ENCODE results near the gene ORM1. TPM values are rescaled to one million over a fixed set of nuclear protein-coding genes. Genes with fewer than 3 reads are reported as not detected.
"Not testable (repeated sequence)": the region's sequence is repeated elsewhere in the genome, so short reads cannot be mapped to it uniquely, and the experiment has no call there.

ORM1 gene
- total RNA-seq, 4 donors from 2014 or later, result 59.2 TPM; not detected in 3

DNA sequence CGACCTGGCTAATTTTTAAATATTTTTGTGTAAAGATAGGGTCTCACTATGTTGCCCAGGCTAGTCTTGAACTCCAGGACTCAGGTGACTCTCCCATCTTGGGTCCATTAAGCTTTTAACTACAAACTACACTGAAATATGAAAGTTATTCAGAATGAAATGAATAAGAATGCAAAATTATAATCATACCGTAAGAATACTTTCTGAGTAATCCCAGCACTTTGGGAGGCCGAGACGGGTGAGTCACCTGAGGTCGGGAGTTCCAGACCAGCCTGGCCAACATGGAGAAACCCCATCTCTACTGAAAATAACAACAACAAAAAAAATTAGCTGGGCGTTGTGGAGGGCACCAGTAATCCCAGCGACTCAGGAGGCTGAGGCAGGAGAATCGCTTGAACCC, 1.1 kb upstream of the ORM1 start:
- no peak for DNase-seq (ENCODE audit: low spot score in 2 of 2)
- Histone ChIP-seq H3K4me3 (no peak overlapping the region), H3K27ac (no peak overlapping the region), H3K36me3 (no peaks in the 10 kb centered on the region), H3K9me3 (no peaks in the 10 kb centered on the region), H3K4me1 (no peaks in the 10 kb centered on the region), H3K27me3 (peaks cover 4% of the 10 kb centered on the region)
- TF ChIP-seq EP300 (IDR thresholded peaks at IDR 0.05) (no peak), POLR2A (IDR thresholded peaks at IDR 0.05) (no peak), POLR2AphosphoS5 (IDR thresholded peaks at IDR 0.05) (no peak)
- TF ChIP-seq, protein P1, sequence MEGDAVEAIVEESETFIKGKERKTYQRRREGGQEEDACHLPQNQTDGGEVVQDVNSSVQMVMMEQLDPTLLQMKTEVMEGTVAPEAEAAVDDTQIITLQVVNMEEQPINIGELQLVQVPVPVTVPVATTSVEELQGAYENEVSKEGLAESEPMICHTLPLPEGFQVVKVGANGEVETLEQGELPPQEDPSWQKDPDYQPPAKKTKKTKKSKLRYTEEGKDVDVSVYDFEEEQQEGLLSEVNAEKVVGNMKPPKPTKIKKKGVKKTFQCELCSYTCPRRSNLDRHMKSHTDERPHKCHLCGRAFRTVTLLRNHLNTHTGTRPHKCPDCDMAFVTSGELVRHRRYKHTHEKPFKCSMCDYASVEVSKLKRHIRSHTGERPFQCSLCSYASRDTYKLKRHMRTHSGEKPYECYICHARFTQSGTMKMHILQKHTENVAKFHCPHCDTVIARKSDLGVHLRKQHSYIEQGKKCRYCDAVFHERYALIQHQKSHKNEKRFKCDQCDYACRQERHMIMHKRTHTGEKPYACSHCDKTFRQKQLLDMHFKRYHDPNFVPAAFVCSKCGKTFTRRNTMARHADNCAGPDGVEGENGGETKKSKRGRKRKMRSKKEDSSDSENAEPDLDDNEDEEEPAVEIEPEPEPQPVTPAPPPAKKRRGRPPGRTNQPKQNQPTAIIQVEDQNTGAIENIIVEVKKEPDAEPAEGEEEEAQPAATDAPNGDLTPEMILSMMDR (IDR thresholded peaks at IDR 0.05), result no peak
- WGBS, result 74% methylated on average over 8 of the region's 8 CpGs

DNA sequence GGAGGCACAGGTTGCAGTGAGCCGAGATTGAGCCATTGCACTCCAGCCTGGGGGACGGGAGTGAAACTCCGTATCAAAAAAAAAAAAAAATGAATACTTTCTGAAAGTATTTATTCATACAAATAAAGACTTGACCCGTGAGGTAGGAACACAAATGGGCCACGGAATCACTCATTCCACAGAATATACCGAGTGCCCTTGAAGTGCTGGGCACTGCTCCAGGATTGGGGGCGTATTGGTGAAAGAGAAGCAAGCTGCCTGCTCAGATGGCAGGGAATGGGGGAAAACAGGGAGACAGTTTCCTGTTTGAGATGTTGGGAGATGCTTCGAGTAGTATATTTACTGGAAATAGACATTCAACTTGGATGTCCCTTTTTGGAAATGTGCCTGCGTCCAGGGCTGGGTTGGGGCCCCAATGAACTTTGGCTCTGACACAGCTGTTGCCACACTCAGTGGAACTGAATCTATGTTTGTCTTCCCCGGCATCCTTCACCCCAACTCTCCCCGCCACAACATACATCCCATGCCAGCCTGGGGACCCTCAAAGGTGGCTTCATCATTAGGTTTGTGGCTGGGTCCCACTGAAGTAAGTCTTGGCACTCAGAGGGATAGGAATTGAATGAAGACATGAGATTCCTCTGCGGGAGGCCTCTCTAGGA, 609 bp upstream of the ORM1 start:
- not testable (repeated sequence) for H3K4me3 ChIP-seq; H3K36me3 ChIP-seq; H3K4me1 ChIP-seq; H3K27ac ChIP-seq; DNase-seq (ENCODE audit: low spot score in 2 of 2); H3K27me3 ChIP-seq; H3K9me3 ChIP-seq
- WGBS, result 75% methylated on average over 11 of the region's 12 CpGs

DNA sequence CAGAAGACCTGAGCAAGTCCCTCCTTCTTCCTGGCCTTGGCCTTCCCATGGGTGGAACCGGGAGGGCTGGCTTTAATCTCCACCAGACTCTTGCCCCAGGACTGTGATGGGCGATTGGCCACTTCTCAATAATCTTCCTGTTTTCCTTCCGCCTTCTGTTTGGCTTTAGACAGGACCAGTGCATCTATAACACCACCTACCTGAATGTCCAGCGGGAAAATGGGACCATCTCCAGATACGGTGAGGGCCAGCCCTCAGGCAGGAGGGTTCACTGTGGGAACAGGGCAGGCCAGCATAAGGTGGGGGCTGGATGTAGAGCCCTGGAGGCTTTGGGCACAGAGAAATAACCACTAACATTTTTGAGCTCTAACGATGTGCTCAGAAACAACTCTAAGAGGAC, 951 bp downstream of the ORM1 start:
- 70% methylated on average over 6 of the region's 6 CpGs for WGBS
- not testable (repeated sequence) for H3K36me3 ChIP-seq; H3K9me3 ChIP-seq; H3K27me3 ChIP-seq; H3K27ac ChIP-seq; H3K4me3 ChIP-seq; H3K4me1 ChIP-seq; DNase-seq (ENCODE audit: low spot score in 2 of 2)

DNA sequence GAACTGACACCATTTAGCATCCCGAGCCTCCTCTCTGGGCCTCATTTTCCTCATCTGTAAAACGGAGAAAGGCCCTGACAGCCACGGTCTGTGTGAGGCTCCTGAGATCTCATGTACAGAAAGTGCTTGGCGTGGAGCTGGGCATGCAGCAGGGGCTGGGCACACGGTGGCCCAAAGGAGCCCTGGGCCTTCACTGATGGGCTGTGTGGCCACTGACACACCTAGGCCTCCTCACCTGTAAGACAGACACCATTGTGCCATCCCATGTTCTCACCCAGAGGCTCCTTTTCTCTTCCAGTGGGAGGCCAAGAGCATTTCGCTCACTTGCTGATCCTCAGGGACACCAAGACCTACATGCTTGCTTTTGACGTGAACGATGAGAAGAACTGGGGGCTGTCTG, 1.6 kb downstream of the ORM1 start:
- no peak overlapping the region for H3K4me3 ChIP-seq
- H3K27ac ChIP-seq, result no peak overlapping the region
- no peaks in the 10 kb centered on the region for H3K27me3 ChIP-seq
- H3K4me1 ChIP-seq, result no peaks in the 10 kb centered on the region
- WGBS, result 94% methylated on average over 3 of the region's 8 CpGs
- H3K36me3 ChIP-seq, result no peaks in the 10 kb centered on the region
- no peaks in the 10 kb centered on the region for H3K9me3 ChIP-seq
- TF ChIP-seq EP300 (IDR thresholded peaks at IDR 0.05), result no peak
- TF ChIP-seq POLR2AphosphoS5 (IDR thresholded peaks at IDR 0.05), result no peak
- no peak for TF ChIP-seq POLR2A (IDR thresholded peaks at IDR 0.05)
- TF ChIP-seq, protein P1 (IDR thresholded peaks at IDR 0.05), result no peak
- DNase-seq (ENCODE audit: low spot score in 2 of 2), result no peak

DNA sequence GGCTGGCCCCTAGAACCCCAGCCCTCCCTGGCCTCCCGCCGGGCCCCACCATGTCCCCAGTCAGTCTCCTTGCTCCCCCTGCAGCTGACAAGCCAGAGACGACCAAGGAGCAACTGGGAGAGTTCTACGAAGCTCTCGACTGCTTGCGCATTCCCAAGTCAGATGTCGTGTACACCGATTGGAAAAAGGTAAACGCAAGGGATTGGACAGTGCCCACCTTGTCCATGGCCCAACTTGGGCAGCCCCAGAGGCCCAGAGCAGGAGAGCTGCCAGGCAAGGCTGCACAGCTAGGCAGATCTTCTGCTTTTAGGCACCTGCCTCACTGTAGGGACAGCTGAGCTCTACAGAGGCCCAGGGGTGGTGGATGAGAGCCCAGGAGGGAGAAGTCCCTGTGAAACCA, 2.1 kb downstream of the ORM1 start:
- H3K9me3 ChIP-seq; H3K36me3 ChIP-seq; H3K4me3 ChIP-seq; H3K27ac ChIP-seq; H3K27me3 ChIP-seq; DNase-seq (ENCODE audit: low spot score in 2 of 2); H3K4me1 ChIP-seq: not testable (repeated sequence)
- WGBS, result 85% methylated on average over 7 of the region's 9 CpGs

DNA sequence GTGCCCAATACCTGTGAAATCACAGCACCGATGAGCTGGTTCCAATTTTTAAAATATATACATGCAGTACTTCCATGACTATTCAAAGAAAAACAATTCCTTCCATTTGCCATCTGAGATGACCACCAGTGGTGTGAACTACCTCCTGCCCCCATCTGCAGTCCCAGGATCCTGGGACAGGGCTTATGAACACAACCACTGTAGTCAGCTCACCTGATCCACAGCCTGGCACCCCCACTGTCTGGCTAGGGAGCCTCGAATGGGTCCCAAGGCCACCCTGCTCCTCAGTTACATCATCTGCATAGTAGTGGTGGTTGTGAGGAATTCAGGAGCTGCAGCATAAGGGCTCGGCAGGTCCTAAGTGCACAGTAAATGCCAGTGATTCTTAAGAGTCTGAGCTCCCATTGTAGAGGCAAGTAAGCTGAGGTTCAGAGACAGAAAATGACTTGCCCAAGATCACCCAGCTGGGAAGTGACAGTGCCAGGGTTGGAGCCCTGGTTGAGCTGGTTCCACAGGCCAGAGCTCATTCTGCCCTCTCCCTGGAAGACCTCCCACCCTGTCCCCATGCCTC, 2.9 kb downstream of the ORM1 start:
- WGBS, result 77% methylated on average over 3 of the region's 3 CpGs
- H3K27ac ChIP-seq; H3K4me3 ChIP-seq; H3K36me3 ChIP-seq; DNase-seq (ENCODE audit: low spot score in 2 of 2); H3K9me3 ChIP-seq; H3K4me1 ChIP-seq; H3K27me3 ChIP-seq: not testable (repeated sequence)

DNA sequence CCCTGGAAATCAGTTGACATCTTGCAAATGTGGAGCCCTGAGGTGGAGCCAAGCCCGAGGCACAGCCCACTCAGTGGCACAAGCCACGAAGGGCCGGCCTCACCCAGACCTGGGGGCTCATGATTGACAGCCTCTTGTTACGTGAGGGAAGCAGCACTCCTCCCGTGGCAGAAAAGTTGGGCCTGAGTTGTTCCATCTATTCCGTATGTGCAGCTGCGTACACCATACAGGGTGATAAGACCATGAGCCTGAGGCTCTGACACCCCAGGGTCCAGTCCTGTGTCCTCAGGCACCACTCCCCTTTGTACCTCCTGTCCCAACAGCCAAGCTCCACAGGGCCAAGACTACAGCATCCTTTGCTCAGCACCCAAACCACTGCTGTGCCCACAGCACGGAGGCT, 4.9 kb downstream of the ORM1 start:
- H3K4me3 ChIP-seq, result no peak overlapping the region
- no peaks in the 10 kb centered on the region for H3K4me1 ChIP-seq
- no peak for TF ChIP-seq EP300 (IDR thresholded peaks at IDR 0.05)
- TF ChIP-seq, protein P1 (IDR thresholded peaks at IDR 0.05), result no peak
- TF ChIP-seq POLR2AphosphoS5 (IDR thresholded peaks at IDR 0.05), result no peak
- no peak for TF ChIP-seq POLR2A (IDR thresholded peaks at IDR 0.05)
- no peaks in the 10 kb centered on the region for H3K27me3 ChIP-seq
- H3K27ac ChIP-seq, result no peak overlapping the region
- H3K9me3 ChIP-seq, result no peaks in the 10 kb centered on the region
- WGBS, result 91% methylated on average over 8 of the region's 8 CpGs
- DNase-seq (ENCODE audit: low spot score in 2 of 2), result no peak
- H3K36me3 ChIP-seq, result no peaks in the 10 kb centered on the region

DNA sequence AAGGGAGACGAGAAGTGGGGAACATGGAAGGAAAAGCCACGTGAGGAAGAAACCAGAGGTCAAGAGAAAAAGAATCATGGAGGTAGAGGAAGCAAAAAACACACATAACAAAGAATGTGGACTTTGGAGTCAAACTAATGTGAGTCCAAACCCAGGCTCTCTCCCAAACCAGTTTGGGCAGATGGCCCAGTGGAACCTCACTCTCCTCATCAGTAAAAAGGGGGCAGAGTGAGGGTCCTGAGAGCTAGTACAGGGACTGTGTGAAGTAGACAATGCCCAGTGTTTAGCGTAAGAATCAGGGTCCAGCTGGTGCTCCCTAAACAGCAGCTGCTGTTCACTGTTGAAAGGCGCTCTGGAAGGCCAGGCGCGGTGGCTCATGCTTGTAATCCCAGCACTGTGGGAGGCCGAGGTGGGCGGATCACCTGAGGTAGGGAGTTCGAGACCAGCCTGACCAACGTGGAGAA, 5.5 kb downstream of the ORM1 start:
- 75% methylated on average over 7 of the region's 10 CpGs for WGBS
- not testable (repeated sequence) for H3K36me3 ChIP-seq; H3K27ac ChIP-seq; H3K27me3 ChIP-seq; H3K4me3 ChIP-seq; H3K4me1 ChIP-seq; H3K9me3 ChIP-seq; DNase-seq (ENCODE audit: low spot score in 2 of 2)

DNA sequence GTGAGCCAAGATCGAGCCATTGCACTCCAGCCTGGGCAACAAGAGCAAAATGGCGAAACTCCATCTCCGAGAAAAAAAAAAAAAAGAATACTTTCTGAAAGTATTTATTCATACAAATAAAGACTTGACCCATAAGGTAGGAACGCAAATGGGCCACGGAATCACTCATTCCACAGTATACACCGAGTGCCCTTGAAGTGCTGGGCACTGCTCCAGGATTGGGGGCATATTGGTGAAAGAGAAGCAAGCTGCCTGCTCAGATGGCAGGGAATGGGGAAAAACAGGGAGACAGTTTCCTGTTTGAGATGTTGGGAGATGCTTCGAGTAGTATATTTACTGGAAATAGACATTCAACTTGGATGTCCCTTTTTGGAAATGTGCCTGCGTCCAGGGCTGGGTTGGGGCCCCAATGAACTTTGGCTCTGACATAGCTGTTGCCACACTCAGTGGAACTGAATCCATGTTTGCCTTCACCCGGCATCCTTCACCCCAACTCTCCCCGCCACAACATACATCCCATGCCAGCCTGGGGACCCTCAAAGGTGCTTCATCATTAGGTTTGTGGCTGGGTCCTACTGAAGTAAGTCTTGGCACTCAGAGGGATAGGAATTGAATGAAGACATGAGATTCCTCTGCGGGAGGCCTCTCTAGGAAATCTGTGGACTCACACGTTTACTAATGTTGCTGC, 6.2 kb downstream of the ORM1 start:
- H3K9me3 ChIP-seq; DNase-seq (ENCODE audit: low spot score in 2 of 2); H3K4me1 ChIP-seq; H3K27me3 ChIP-seq; H3K27ac ChIP-seq; H3K36me3 ChIP-seq; H3K4me3 ChIP-seq: not testable (repeated sequence)
- WGBS, result 86% methylated on average over 8 of the region's 12 CpGs

DNA sequence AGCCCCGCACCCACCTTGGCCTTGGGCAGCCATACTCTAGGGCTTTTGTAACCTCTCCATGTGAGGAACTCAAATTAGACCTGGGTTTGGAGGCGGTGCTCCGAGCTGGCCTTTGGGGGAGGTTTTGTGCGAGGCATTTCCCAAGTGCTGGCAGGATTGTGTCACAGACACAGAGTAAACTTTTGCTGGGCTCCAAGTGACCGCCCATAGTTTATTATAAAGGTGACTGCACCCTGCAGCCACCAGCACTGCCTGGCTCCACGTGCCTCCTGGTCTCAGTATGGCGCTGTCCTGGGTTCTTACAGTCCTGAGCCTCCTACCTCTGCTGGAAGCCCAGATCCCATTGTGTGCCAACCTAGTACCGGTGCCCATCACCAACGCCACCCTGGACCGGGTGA, 6.7 kb downstream of the ORM1 start, which contains the start of gene ORM2:
TSS of gene ORM2 (plus strand) at position 245 of the 398 bp plus-strand sequence. CDS start at position 281, 36 bp downstream.
- not testable (repeated sequence) for H3K4me1 ChIP-seq; H3K27me3 ChIP-seq; H3K27ac ChIP-seq; H3K9me3 ChIP-seq; H3K36me3 ChIP-seq; DNase-seq (ENCODE audit: low spot score in 2 of 2); H3K4me3 ChIP-seq
- WGBS, result no CpG with 5 or more reads among the region's 10 CpGs
